ENCODE results near the gene P2RX1.

Gene P2RX1

DNA sequence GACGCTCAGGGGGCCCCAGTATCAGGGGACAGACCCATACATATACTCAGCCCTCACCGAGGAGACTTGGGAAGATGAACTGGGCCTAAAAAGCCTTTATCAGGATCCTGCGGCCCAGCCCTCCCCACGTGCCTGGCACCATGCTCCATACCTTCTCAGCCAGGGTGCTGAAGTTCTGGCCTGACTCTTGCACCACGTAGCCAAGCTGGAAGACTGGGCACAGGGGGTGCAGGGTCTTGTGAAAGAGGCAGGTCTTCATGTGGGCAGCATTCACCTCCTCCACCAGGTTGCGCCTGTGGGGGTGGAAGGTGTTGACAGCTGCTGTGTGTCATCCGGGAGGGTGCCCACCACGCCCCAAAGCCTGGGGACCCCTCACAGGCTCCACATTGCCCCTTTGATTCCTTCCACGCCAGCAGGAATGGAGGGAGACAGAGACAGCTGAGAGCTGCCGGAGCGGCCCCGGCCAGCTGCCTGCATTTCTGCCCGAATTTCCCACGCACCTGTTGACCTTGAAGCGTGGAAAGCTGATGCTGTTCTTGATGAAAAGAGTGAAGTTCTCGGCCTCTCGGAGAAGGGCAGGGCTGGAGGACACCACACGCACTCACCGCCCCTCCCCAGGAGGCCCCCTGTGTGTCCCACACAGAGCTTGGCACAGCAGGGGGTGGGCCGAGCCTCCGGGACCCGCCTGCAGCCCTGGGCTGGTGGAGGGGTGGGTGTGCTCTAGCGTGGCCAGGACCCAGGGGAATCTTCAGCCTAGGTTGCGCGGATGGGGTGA lies 13.0 kb downstream of the P2RX1 start:
- no peak for DNase-seq

DNA sequence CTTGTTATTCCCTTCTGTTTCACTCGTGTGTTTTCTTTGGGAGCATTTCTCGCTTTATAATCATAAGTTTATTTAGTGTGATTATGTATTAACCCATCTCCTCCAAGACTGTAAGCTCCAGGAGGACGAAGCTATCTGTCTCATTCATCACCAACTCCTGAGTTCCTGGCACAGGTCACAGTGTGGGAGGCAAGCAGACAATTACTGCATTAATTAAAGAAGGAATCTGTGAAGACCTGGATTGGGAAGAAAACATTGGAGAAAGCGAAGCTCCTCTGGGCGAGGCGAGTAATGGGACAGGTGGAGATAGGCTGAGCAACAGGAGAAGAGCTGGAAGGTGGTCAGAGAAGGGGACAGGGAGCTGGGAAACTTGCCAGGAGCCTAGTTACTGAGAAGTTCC lies 15.6 kb downstream of the P2RX1 start:
- DNase-seq = no peak

DNA sequence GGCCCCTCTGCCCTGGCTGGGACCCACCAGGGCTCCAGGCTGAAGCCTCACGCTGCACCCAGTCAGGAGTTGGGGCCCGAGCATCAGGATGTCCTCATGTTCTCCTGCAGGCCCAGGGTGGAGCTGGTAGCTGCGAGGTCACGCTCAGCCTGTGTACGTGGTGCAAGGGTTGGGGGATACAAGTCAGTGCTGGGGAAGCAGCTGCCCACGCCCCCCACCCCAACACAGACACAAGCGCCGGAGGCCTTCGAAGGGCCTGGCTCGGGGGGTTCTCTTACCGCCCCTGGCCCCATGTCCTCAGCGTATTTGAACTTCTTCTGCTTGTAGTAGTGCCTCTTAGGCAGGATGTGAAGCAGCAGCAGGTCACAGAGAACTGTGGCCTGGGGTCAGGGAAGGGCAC lies 18.5 kb downstream of the P2RX1 start:
- DNase-seq = no peak

DNA sequence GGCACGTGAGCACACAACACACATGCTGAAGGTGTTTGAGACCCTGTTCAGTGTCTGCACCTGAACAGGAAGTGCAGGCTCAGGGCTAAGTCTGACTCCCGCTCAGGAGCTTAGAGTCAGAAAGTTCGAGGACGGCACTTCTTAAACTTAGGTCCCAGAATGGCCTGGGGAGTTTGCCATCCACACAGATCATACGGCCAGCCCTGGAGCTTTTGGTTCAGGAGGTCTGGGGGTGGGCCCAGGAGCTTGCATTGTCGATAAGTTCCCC lies 19.4 kb downstream of the P2RX1 start:
- DNase-seq = no peak

DNA sequence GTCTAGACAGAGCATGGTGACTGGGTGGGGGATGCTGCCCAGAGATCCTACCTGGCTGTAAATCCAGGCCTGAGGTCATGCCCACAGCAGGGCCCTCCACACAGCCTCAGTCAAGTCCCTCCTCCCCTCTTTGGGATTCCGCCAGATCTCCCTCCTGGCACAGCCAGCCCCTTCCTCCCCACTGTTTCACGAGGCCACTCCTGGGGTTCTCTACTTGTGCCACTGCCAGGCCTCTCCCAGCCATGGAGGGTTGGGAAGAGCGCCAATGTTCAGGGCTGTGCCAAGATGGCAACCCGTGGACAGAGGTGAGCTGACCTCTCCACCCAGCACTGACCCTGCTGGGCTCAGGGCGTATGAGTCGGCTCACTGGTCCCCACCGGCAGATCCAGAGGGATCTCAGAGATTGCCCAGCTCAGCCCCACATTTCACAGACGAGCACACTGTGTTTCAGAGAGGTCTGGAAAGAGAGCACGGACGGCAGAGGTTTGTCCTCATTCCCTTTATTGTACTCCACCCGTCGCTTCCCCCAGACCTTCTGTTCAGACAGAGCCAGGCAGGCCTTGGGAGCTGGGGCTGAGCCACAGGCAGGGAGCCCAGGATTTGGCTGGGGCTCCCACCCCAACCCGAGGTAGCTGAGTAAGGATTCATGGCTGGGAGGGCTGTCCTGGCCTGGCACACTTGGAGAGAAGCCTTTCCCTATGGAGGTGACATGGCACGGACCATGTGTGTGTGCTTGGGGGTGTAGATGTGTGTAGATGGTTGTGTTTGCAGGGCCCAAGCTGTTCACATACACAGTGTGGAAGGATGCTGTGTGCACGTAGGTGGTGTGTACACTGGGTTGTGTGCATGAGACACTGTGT lies 19.9 kb downstream of the P2RX1 start:
- no peak for DNase-seq

DNA sequence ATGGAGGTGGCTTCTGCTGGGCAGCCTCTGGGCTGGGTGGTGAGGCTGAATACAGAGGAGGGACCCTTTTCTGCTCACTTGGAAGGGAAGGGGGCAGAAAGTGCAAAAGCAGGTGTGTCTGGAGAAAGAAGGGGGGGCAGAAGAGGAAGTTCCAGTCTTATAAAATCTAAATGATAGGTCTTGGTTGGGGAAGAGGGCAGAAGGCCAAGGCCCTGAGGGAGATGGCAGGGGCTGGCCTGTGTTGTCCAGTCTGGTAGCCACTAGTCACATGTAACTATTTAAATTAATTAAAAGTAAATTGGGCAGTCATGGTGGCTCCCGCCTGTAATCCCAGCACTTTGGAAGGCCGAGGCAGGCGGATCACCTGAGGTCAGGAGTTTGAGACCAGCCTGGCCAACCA lies 20.9 kb downstream of the P2RX1 start:
- no peak for DNase-seq

DNA sequence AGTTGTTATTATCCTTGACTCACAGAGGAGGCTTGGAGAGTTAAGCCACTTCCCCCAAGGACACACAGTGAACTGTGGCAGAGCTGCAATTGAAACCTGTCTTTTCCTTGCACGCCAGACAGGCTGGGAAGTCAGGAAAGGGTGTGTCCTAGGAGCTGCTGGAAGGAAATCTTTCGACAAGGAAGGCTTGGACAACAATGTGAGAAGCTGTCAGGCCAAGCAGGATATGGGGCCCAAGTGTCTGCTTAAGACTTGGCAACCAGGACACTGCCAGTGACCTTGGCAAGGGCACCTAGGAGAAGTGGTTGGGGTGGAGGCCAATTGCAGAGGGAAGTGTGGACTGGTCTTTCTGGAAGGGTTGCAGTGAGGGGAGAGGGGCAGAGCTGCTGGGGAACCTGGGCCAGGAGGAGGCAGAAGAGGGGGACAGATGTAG lies 21.3 kb downstream of the P2RX1 start:
- DNase-seq = no peak

DNA sequence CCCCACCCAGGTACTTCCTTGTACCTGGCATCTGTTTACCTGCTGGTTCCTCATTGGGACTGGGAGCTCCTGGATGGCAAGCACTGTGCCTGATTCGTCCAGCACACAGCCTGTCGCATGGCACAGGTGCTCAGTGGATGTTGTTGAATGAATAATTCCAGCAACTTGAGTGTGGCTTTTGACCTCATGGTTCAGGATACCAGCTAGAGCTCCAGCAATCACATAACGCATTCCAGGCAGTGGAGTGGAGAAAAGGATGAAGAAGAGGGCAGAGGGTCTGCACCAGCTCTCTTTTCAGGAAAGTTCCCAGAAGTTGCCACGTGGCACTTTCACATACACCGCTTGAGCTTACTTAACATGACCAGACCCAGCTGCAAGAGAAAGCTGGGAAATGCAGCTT lies 22.1 kb downstream of the P2RX1 start:
- no peak for DNase-seq

DNA sequence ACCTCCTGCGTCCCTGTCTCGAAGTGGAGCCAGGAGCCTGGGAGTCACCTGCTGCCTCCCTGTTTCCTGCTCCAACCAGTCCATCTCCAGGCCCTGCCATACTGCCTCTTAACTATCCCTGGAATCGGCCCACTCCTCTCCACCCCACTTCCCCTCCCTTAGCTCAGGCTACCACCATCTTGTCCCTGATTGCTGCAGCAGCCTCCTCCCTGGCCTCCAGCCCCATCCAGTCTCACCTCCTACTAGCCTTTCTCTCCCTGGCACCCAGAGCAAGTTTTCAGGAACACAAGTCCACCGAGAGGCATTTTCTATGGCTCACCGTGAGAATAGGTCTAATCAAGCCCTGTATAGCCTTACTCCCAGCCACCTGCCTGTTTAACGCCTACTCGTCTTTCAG lies 22.5 kb downstream of the P2RX1 start:
- DNase-seq = no peak

DNA sequence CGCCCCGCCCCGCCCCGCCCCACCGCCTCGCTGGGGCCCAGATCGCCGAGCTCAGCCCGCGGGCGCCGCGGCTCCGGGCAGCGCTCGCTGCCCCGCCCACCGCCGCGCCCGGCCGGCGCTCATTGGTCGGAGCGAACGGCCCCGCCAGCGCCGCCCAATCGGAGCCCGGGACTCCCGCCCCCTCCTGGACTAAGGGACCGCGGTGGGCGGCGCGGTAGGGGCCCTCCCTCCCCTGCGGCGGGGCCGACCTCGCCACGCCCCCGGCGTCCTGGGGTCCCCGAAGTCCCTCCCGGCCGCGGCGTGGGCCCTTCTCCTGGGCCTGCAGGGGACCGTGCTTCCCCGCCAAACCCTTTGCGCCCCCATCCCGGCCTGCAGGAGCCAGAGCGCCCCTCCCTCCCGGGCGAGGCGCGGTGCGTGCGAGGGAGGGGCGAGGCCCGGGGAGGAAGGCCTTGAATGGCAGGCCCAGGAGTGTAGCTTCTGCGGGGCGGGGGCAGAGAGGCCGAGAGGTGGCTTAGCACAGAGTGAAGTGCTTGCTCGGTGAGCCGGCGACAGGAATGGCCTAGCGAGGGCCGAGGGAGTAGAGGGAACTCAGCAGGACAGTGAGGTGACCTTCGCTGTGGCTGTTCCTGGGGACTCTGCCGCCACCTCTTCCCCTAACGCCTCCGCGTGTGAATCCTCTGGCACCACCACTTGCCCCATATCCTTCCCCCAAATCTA lies 23.1 kb downstream of the P2RX1 start, which contains the start of gene CAMKK1:
Gene CAMKK1 (minus strand): TSS at position 51 of the 717 bp plus-strand sequence. CDS start 7,366 bp downstream, outside the sequence.
- DNase-seq = peak; percentile 52

DNA sequence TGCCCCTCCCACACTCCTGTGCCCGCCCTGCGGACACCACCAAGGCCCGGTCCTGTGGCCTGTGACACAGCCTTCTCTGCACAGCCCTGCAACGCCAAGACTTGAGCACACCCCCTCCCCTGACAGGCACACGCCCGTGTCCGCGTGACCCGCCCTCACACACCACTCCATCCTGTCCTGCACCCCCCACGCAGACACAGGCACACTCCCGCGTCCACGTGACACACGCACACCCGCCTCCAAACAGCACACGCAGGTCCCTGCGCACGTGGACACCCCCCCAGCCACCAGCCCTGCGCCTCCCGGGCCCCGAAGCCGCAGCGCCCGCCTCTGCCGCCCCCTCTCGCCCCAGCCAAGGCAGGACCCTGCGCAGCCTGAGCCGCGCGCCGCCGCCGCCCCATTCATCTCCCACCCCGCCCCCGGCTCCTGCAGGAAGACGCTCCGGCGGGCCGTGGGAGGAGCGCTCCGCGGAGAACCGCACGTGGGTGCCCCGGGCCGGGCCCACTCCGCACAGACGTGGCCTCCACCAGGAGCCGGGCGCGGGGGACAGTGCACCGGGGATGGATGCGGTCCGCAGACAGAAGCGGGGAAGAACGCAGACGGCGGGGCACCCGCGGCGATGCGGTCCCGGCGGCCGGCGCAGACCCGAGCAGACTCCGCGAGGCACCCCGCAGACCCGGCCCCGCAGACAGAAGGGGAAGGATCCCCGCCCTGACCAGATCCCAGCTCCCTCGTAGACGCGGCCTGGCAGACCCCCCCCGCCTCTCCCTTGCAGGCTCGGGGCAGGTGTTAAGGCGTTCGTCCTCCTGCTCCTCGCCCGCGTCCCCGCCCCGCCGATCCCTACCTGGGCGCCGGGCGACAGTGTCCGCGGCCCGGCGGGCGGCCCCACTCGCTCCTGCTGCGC lies 23.9 kb downstream of the P2RX1 start:
- DNase-seq = no peak

DNA sequence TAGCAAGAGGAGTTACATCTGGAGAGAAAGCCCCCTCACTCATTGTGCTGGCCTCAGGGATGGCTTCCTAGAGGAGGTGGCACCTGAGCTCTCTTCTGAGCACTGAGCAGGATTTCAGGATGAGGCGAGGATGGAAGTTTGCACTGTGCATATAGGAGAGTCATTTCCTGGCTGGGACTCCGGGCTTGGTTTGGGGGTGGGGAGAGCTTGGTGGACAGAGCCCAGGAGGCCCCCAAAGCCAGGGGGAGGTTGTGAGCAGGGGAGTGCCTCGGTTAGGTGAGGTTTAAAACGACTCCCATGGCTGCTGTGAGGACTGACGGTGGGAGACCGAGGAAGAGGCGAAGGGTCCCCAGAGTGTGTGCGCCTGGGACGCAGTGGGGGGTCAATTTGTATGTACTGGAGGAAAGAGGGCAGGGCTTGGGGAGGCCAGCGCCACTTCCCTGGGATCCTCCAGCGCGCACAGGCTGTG lies 24.6 kb downstream of the P2RX1 start:
- no peak for DNase-seq

DNA sequence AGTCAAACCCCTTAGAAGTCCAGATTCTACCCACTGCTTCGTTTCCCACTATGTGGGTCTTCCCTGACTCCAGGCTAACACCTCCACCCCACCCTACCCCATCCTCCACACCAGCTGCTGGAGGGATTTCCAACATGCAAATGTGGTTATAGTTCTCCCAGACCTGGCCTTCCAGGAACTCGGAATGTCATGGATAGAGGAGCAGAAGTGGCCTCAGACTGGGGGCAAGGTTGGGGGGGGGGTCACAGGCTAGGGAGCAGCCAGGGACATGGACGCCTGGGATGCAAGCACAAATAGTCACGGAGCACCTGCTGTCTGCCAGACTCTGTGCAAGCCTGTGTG lies 25.4 kb downstream of the P2RX1 start:
- no peak for DNase-seq

DNA sequence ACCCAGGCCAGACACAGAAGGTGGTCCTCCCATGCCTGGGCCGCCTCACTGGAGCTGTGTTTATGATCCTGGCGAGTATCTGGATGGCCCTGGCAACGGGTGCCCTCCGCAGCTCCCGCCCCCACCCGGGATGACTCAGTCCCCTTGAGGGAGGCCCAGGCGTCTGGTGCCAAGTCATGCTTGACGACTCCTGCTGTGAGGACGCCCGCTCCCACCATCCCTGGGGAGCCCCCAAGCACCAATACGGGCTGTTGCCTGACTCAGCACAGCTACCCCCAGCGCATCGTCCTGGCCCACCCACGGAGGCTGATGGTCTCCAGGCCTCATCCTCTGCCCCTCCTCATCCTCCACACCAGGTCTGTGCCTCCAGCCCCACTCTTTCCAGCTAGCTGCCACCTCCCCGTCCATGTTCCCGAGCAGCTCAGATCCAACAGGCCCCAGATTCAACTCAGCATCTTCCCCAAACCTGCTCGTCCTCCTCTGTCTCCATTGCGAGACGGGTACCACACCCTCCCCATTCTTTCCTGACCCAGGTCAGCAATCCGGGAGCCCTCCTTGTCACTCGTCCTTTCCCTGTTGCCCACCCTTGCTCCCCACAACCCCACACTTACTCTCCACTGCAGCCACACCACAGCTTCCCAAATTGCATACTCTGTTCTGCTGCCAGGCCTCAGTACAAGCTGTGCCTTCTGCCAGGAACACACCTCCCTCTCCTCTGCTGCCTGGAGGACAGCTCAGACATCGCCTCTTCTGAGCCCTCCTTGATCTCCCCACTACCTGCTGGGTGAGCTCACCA lies 26.0 kb downstream of the P2RX1 start:
- DNase-seq = no peak

DNA sequence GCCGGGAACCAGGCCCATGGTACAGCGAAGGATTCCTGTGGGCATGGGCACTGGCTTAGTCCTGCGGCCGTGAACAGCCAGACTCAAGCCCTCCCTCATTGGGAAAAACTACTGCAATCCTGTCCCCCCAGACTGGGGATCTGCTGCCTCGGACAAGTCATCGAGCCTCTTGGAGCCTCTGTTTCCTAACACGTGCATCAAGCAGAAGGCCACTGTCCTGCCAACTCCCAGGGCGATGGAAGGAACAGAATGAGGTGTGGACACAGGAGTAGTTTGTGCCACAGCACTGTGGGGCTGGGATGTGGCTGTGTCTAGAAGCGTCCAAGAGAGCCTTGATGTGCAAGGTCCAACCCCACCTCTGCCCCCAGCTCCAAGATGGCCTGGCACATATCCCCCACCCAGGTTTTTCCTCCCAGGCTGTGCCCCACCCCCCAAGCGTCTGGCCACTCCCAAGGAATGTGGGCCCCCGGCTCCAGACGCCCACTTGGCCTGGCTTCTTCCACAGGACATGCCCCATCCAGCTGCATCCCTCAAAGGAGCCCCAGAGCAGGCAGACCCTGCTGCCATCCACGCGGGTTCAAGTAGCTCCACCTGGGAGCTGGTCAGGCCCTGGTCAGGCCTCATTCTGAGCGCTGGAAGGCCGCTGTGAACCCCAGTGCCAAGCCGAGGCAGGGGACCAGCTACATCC lies 26.8 kb downstream of the P2RX1 start:
- no peak for DNase-seq

DNA sequence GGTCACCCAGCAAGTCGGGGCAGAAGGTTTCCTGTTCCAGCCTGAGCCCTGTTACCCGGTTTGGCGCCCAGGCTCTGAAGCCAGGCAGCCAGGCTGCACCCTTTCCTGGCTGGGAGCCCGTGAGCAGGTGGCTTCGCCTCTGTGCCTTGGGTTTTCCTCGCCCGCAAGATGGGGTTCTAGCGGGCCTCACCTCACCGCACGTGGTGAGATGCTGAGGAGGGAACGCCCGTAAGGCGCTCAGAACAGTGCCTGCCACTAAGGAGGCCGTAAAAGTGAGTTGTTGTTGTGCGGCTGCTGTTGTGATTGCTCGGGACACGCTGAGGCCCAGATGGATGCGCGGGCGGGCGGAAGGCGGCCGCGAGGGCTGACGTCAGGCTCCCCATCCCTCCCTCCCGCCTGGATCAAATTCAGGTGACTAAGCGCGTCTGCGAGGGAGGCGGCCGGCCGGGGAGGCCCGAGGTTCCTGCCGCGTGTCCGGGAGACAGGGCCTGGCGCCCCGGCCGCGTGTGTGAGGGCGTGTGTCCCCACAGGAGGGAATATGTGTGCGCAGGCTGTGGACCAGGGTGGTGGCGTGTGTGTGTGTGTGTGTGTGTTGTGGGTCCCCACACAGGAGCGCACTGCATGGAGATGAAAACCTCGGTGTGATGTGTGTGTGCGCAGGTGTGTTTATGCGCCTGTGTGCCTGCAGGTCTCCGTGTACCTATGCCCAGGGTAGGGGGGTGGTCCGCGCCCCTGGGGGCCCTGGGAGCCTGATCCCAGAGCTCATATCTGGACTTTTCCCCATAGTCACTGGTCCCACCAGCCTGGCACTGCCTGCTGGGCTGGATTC lies 27.7 kb downstream of the P2RX1 start:
- no peak for DNase-seq

DNA sequence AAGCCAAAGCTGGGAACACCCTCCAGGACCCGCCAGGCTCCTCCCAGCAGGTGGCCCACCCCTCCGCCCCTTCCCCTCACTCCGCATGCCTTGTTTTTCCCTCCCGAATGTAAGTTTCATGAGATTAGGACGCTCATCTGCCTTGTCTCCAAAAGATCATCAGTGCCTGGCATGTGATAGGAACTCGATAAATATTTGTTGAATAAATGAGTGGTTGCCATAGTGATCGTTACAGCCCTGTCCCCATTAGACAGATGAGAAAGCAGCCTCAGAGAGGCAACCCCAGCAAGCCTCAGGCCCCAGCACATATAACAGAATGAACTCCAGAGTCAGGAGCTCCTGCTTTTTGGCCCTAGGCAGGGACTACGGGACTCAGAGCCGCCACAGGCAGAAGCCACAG lies 28.5 kb downstream of the P2RX1 start:
- DNase-seq = no peak

DNA sequence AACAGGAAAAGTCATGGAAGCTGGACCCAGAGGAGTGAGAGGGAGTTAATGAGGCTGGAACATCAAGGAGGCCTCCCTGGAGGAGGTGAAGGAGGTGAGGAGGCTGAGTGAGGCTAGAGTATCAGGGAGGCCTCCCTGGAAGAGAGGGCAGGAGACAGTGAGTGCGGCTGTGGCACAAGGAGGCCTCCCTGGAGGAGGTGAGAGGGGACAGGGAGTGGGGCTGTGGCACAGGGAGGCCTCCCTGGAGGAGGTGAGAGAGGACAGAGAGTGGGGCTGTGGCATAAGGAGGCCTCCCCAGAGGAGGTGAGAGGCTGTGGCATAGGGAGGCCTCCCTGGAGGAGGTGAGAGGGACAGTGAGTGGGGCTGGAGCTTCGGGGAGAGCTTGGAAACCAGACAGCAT lies 28.9 kb downstream of the P2RX1 start:
- DNase-seq = no peak

DNA sequence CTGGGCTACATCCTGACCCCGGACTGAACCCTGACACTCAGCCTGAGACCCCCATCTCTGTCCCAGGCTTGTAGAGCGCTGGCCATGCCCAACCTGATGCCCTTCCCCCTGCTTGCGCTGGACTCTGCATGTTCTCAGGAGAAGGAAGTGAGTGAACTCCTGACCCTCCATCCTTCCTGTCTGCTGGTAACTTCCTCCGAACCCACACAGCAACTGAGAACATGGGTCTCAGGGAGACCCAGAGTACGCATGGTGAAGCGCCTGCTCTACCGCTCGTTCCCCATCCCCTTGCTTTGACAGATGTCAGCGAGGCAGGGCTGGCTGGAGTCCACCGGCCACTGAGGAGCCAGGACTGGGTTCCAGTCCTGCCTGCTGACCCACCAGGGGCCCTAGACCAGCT lies 29.5 kb downstream of the P2RX1 start:
- DNase-seq = no peak

DNA sequence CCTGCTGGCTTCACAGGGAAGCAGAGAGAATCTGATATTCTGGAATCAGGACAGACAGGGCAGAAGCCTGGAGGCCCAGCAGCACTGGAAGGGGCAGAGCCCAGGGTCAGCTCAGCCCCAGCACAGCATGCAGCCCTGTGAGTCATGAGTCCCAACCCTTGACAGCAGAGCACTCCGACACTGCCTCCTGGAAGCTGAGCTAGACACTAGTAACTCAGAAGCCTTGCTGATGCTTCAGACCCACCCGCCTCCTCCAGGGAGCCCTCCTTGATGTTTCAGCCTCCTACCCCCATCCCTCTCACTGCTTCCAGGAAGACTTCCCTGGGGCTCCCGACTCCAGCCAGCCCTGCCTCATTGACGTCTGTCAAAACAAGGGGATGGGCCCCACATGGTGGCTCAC lies 30.3 kb downstream of the P2RX1 start:
- no peak for DNase-seq

Data from COR-L47 (cell line).